Omental fat pad (tissue), 4 donors: ENCODE data around the gene PNMA6A. TPM values are rescaled to one million over a fixed set of nuclear protein-coding genes. Genes with fewer than 3 reads are reported as not detected.
"Not testable (repeated sequence)": the region's sequence is repeated elsewhere in the genome, so short reads cannot be mapped to it uniquely, and the experiment has no call there.

ENCODE experiments used
- ATAC-seq: fragments of 150-250 bp; one replicate; pipeline ENCODE4 v1.9.1; 2016; ENCODE audit warnings: mild to moderate bottlenecking, moderate library complexity; ENCODE audit not compliant: low FRiP score
- DNase-seq: peaks from one replicate; pipeline ENCODE4 v3.0.0-alpha.2; 2019; ENCODE audit warnings: low spot score
- total RNA-seq, 4 donors: library from RNA; depleted of rRNA; stranded (reverse); fragments of >200 nt; gene quantifications; one replicate each; pipeline ENCODE4 v1.1.0, GENCODE V29; 2016
- TF ChIP-seq, protein P1 (sequence below), 3 donors: fragments of 450-650 bp; IDR thresholded peaks; one replicate each; pipeline ENCODE4 v1.5.1; 2016 to 2017; ENCODE audit warnings: antibody characterized with exemption in 3 of 3, mild to moderate bottlenecking in 3 of 3, moderate library complexity in 2 of 3

The PNMA6A gene
- total RNA-seq, result 1 to 10 TPM; 1.1 to 2.3 (median 1.7) TPM

DNA sequence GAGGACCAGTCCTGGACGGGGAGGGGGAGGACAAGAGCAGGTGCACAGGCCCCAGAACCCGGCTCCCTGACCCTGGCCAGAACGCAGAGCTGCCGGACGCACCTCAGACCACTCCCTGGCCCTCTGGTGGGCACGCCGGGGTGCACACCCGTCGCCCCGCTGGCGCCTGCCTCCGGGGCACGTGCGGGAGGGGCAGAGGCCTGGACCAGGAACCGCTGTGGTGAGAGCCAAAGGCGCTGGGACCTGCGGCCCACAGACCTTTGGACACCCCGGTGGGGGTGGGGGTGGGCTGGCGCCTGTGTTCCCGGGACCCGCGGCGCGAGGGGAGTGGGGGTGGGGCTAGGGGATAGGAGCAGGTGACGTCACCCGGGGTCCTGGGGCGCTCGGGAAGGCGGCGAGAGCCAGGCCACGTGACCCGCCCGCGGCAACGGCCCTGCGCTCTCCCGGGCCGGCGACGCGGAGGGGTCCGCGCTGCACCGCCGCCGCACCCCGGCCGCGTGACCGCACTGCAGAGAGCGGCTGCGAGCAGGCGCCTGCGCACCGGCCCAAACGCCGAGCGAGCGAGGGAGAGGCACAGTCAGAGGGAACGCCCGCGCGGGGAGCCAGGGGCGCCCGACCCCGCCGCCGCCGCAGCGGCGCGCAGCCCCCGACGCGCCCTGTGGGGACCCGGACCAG lies at the start of gene PNMA6A:
TSS of gene PNMA6A (plus strand) at position 546 of the 675 bp plus-strand sequence. CDS start 609 bp downstream, outside the sequence.
- peak; percentile 41 for ATAC-seq
- not testable (repeated sequence) for DNase-seq

DNA sequence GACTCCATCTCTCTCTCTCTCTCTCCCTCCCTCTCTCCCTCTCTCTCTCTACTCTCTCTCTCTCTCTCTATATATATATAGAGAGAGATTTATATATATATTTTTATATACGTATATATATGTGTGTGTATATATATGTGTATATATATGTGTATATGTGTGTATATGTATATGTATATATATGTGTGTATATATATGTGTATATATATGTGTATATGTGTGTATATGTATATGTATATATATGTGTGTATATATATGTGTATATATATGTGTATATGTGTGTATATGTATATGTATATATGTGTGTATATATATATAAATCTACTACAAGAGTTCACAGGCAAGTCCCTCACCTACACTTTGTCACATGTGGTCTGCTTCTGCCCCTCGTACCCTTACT lies 45.8 kb upstream of the PNMA6A start:
- DNase-seq, ATAC-seq: not testable (repeated sequence)

DNA sequence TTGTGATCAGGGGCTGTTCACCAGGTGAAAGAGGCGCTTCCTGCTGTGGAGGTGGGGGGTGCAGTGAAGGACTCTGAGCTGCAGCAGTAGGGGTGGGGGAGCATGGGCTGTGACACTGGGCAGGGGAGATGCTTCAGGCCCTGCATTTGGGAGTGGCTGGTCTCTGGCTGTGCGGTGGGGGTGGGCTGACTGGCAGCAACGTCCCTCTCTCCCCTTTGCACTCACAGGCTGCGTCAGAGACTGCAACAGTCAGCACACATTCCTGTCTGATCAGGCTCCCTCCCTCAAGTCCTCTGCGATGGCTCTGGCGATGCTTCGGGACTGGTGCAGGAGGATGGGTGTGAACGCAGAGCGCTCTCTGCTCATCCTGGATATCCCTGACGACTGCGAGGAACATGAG lies 43.8 kb upstream of the PNMA6A start:
- not testable (repeated sequence) for ATAC-seq, DNase-seq

DNA sequence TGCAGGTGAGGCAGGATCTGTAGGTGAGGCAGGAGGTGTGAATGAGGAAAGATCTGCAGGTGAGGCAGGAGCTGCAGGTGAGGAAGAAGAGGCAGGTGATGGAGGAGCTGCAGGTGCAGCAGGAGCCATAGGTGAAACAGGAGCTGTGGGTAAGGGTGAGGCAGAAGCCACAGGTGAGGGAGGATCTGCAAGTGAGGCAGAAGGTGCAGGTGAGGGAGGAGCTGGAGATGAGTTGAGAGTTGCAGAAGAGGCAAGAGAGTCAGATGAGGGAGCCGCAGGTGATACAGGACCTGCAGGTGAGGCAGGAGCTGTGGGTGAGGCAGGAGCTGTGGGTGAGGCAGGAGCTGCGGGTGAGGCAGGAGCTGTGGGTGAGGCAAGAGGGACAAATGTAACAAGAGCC lies 43.1 kb upstream of the PNMA6A start:
- no peak for ATAC-seq
- no peak for DNase-seq
- TF ChIP-seq, protein P1, sequence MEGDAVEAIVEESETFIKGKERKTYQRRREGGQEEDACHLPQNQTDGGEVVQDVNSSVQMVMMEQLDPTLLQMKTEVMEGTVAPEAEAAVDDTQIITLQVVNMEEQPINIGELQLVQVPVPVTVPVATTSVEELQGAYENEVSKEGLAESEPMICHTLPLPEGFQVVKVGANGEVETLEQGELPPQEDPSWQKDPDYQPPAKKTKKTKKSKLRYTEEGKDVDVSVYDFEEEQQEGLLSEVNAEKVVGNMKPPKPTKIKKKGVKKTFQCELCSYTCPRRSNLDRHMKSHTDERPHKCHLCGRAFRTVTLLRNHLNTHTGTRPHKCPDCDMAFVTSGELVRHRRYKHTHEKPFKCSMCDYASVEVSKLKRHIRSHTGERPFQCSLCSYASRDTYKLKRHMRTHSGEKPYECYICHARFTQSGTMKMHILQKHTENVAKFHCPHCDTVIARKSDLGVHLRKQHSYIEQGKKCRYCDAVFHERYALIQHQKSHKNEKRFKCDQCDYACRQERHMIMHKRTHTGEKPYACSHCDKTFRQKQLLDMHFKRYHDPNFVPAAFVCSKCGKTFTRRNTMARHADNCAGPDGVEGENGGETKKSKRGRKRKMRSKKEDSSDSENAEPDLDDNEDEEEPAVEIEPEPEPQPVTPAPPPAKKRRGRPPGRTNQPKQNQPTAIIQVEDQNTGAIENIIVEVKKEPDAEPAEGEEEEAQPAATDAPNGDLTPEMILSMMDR (IDR thresholded peaks at IDR 0.05), result no peak

DNA sequence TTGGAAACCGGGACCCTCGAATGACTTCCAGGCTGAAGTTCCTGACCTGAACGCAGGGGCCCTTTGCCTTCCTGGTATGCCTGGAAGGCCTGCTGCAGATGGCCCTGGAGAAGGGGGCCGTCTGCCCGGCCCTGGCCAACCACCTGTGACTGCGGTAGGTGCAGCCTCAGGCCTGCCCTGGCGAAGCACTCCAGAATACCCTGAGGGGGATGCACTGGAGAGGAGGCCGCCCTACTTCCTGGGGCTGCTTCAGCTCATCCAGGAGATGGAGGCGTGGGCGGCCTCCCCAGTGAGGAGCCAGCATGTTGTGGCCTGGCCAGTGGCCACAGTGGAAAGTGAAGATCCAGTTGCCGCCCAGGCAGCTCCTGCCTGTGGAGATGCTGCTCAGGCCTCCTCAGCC lies 42.4 kb upstream of the PNMA6A start:
- TF ChIP-seq, protein P1 (IDR thresholded peaks at IDR 0.05), result no peak
- DNase-seq, result no peak
- ATAC-seq, result no peak

DNA sequence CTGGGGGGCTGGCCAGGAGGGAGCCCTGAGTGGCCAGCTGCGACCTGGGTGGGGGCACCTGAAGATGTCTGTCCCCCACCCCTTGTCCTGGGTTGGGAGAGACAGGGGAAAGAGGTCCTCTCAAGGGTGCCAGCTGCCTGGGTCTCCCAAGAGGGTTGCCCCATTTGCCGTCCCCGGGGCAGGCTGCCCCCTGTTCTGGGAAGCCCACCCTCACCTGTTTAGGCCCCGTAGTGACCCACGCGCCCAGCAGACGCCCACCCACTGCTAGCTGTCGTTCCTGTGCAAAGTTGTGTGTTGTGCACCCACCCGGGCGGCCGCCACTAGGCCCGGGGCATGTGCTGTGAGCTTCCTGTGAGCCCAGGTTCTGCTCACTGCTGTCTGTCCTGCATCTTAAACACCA lies 41.5 kb upstream of the PNMA6A start:
- no peak for ATAC-seq
- TF ChIP-seq, protein P1 (IDR thresholded peaks at IDR 0.05), result no peak
- no peak for DNase-seq

DNA sequence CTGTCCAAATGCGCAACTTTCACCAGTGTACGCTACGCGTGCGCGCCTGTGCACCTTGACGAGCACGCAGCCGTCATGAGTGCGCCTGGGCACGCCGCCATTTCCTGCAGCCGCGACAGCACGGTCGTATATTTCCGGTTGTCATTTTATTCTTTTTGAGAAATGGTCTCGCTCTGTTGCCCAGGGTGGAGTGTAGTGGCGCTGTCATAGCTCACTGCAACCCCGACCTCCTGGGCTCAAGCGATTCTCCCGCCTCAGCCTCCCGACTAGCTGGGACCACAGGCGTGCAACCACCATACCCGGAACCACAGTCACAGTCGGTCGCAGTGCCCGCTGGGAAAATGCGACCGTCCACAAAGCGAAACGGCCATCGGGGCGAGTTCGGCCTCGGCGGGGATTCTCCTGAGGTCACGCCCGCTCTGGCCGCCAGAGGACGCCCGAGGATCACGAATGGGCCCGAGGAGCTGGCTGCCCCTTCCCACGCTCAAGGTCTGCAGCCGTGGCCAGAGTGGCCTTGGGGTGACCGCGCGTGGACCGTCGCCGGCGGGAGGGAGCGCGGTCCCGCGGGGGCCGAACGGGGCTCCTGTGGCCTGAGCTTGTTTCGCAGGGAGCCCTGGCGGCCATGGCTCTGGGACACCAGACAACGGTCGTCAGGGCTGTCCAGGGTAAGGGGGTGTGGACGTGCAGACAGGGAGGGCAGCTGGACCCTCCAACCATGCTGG lies 39.7 kb upstream of the PNMA6A start:
- ATAC-seq, result peak; percentile 79
- peak; percentile 57 for DNase-seq
- TF ChIP-seq, protein P1 (IDR thresholded peaks at IDR 0.05), result peak in 2 of 3 donors; percentile 36 to 75

DNA sequence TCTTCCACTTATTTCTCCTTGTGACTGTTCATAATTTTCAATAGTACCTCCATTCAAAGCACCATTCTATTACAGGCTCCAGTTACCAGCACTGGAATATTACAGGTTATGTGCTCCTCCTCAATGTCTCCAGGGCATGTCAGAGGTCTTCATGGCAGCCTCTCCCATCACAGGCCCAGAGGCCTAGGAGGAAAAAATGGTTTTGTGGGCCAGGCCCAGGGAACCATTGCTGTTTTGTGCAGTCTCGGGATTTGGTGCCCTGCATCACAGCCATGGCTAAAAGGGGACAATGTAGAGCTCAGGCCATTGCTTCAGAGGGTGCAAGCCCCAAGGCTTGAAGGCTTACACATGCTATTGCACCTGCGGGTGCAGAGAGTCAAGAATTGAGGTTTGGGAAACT lies 23.2 kb upstream of the PNMA6A start:
- TF ChIP-seq, protein P1 (IDR thresholded peaks at IDR 0.05), result no peak
- no peak for DNase-seq
- no peak for ATAC-seq
